Cardiac fibroblast (primary cell): Measurements from ENCODE around the gene SORT1.
"Not testable (repeated sequence)": the region's sequence is repeated elsewhere in the genome, so short reads cannot be mapped to it uniquely, and the experiment has no call there.

Source experiments
- DNase-seq, 2 donors: peaks; one replicate each; pipeline versions ENCODE4 v3.0.0 to v3.0.0-alpha.2; 2010; ENCODE audit warnings: low read depth in 2 of 2
- H3K4me3 ChIP-seq, 2 donors: replicated peaks in 1 of 2; 1 replicate in 1 of 2; 2 replicates in 1 of 2; pipeline ENCODE4 v1.5.1; 2011; ENCODE audit warnings: low read depth in 2 of 2, low read length in 2 of 2, mild to moderate bottlenecking in 2 of 2, moderate library complexity in 1 of 2
- CTCF ChIP-seq: IDR thresholded peaks from one replicate; pipeline ENCODE4 v1.5.1; 2011; ENCODE audit warnings: low read depth, mild to moderate bottlenecking, low read length, inconsistent platforms

Gene SORT1

DNA sequence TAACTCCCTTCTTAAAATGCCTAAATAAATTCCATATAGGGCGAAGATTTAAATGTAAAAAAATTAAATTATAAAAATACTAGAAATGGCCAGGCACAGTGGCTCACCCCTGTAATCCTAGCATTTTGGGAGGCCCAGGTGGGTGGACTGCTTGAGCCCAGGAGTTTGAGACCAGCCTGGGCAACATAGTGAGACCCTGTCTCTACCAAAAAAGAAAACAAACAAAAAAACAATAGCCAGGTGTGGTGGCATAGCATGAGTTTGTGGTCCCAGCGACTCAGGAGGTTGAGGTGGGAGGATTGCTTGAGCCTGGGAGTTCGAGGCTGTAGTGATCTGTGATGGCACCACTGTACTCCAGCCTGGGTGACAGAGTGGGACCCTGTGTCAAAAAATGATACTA, 17.8 kb downstream of the SORT1 start:
- TF ChIP-seq CTCF: no peak
- DNase-seq: no peak
- H3K4me3 ChIP-seq: no peak overlapping the region

- DNase-seq: peak in 1 of 2 donors; percentile 56
- H3K4me3 ChIP-seq: no peak overlapping the region
- TF ChIP-seq CTCF: no peak
Observed at GRCh38 chr1:109379422-109379821, 18.3 kb downstream of the SORT1 start.

- DNase-seq: no peak
- no peak overlapping the region for H3K4me3 ChIP-seq
- no peak for TF ChIP-seq CTCF
Observed at GRCh38 chr1:109377698-109378097, 20.0 kb downstream of the SORT1 start.

GRCh38 chr1:109373696-109374095, 24.0 kb downstream of the SORT1 start:
- H3K4me3 ChIP-seq, DNase-seq: not testable (repeated sequence)

DNA sequence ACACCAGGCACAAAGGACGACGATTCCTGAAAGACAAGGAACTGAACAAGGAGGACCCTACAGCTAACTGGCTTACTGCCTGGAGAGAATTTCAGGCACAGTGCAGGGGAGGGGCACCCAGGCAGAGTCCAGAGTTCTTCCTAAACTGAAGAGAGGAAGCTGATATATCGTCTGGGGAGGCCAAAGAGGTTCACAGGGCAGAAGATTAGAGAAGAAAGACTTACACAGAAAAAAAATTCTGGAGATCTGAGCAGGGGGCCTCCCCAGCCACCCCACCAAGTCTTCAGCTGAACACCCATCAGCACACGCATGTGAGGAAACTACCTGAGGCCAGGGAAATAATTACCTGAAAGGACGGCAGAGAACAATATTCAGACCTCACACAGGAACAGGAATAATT, 24.6 kb downstream of the SORT1 start:
- H3K4me3 ChIP-seq: no peak overlapping the region
- DNase-seq: no peak

DNA sequence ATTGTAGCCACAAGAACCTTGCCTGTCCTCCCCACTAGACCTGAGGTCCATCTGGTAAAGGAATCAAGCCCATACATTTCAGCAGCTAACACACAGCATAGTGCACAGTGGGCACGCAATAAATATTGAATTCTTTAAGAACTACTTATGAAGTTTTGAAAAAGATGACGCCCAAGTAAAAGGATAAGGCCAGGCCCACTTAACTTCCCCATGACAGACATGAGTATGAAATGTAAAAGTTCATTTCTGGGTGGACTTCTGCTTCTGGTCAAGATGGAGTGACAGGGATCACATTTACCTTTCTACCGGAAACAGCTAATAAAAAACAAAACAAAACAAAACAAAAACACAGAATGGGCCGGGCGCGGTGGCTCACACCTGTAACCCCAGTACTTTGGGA, 25.4 kb downstream of the SORT1 start:
- no peak overlapping the region for H3K4me3 ChIP-seq
- TF ChIP-seq CTCF: no peak
- no peak for DNase-seq

More for the DNA sequence above, 24.6 kb downstream of the SORT1 start:
- TF ChIP-seq CTCF: no peak

- DNase-seq: peak; percentile 66 to 81
- peak overlapping the region in 1 of 2 donors; percentile 19 for H3K4me3 ChIP-seq
- no peak for TF ChIP-seq CTCF
Observed at GRCh38 chr1:109371341-109371739, 26.4 kb downstream of the SORT1 start.
